GM19455 (cell line): ENCODE results near the gene KIRREL3.

Source experiments
- ATAC-seq: cut with Tn5 transposase; IDR thresholded peaks from one replicate; pipeline ENCODE4 v1.9.1; 2021; ENCODE audit not compliant: unreplicated experiment

KIRREL3 gene

GRCh38 chr11:126459691-126460281 is 540.8 kb downstream of the KIRREL3 start:
- ATAC-seq, result no peak

GRCh38 chr11:126457817-126458216 is 542.8 kb downstream of the KIRREL3 start:
- no peak for ATAC-seq

DNA sequence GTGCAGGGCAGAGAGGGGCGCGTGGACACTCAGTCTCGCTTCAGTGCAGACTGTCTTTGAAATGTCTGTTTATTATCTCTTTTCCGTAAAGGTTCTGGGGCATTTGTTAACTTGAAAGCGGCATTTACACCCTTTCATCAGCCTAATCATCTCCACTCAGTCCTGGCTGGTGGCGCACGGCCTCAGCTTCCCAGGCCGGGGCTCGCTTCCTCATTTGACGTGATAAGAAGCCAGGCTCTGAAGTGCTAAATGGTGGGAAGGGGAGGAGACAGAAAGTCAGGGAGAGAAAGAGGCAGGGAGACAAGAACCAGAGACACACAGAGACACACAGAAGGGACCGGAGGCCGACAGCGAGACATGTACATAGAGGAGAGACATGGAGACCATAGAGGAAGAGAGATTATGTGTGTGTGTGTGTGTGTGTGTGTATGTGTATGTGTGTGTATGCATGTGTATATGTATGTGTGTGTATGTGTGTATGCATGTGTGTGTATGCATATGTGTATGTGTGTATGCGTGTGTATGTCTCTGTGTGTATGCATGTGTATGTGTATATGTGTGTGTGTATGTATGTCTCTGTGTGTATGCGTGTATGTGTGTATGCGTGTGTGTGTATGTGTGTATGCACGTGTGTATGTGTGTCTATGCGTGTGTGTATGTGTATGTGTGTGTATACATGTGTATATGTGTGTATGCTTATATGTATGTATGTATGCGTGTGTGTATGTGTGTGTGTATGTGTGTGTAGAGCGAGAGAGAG is 543.6 kb downstream of the KIRREL3 start:
- ATAC-seq, result no peak

GRCh38 chr11:126456089-126456488 is 544.5 kb downstream of the KIRREL3 start:
- no peak for ATAC-seq

GRCh38 chr11:126452241-126453101 is 548.1 kb downstream of the KIRREL3 start:
- no peak for ATAC-seq

DNA sequence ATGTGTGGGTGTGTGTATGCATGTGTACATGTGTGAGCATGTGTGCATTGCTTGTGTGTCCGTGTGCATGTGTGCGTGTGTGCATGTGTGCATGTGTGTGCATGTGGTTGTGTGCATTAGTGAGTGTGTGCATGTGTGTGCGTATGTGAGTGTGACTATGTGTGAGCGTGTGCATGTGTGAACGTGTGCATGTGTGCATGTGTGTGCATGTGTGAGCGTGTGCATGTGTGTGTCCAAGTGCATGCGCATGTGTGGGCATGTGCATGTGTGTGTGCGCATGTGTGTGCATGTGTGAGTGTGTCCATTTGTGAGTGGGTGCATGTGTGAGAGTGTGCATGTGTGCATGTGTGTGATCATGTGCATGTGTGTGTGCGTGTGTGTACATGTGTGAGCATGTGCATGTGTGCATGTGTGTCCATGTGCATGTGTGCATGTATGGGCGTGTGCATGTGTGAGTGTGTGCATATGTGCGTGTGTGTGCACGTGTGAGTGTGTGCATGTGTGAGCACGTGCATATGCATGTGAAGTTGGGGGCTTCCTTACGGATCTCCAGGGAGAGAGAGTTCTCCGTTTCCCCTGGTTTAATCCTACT is 549.3 kb downstream of the KIRREL3 start:
- ATAC-seq, result no peak

- ATAC-seq, result no peak
These were observed 549.8 kb downstream of the KIRREL3 start for GRCh38 chr11:126450806-126451205.

DNA sequence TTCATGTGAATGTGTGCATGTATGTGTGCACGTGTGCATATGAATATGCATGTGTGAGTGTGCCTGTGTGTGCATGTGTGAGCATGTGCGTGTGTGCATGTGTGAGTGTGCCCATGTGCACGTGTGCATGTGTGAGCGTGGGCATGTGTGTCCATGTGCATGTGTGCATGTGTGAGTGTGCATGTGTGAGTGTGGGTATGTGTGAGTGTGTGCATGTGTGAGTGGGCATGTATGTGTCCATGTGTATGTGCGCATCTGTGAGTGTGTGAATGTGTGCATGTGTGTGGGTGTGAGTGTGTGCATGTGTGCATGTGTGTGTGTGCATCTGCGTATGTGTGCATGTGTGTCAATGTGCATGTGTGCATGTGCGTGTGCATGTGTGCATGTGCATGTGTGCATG is 550.4 kb downstream of the KIRREL3 start:
- ATAC-seq, result no peak

DNA sequence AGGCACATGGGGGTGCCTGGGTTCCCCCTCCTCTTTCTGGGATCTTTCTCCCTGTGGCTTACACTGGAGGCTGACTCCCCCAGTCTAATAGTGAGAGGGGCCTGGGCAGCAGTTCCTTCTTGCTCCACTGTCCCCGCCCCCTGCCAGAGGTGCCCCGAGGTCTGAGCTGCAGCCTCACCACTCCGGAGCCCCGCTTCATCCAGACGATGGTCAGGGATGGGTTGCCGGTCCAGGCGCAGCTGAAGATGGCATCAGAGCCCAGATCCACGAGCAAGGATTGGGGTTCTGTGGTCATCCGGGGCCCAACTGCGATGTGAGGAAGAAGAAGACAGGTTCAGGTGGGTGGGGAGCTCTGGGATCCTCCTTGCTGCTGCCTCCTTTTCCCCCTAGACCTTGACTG is 554.0 kb downstream of the KIRREL3 start:
- ATAC-seq, result no peak

DNA sequence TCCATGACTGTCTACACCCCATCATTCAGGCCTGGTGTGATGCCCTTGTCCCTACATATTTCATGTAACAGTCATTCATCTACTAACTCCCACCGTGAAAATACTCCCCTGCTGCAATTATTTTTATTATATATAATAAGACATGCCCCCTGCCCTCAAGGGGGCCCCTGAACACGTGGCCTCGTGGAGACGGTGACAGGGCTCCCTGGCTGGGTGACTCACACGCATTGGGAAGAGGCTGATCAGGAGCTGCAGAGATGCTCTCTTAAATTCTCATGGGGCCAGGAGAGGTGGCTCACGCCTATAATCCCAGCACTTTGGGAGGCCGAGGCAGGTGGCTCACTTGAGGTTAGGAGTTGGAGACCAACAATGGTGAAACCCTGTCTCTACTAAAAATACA is 556.5 kb downstream of the KIRREL3 start:
- ATAC-seq, result no peak

DNA sequence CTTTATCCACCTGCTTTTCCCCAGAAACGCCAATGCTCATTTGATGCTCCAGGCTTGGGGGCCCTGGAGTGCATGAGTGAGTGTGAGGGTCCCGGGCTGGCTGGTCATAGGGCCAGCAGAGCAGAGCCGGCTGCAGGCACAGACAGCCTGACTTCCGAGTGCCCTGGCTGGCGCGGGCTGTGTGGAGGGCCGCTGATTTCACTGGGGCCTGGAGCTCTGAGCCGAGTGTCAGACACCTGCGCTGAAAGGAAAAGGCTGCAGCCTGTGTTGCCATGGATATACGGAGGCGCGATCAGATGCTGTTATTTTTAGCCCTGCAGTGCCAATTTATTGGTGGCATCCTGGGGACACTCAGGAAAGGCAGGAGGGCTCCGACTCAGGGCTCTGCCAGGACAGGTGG is 557.5 kb downstream of the KIRREL3 start:
- no peak for ATAC-seq

DNA sequence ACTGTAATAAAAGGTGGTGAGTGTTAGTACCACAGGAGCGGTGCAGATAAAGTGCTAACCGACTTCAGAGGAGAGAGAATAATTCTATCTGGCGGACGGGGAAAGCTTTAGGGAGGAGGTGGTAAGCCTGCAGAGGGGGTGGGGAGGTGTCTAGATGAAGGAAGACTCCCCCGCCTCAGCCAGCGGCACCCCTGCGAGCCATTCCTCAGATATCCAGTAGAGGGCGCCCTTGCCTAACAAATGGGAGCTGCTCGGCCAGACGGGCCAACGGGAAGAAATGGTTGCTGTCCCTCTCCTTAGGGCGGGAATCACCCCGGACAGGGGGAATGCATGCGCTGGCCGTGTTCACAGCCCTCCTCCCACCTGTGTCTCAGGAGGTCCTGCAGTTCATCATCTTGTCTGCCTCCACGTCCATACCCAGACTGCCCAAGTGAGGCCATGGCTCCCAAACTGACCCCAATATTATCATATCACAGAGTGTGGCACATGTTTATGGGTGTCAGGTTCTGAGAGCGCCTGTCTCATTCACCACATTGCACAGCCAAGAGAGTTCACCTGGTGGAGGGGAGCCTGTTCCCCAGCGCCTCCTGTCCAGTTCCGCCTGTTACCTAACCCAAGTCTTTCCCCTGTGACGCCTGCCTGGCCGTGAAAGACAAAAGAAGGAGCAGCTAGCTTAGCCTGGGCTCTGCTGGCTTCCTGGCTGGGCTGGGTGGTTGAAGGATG is 559.6 kb downstream of the KIRREL3 start:
- peak; percentile 65 for ATAC-seq

DNA sequence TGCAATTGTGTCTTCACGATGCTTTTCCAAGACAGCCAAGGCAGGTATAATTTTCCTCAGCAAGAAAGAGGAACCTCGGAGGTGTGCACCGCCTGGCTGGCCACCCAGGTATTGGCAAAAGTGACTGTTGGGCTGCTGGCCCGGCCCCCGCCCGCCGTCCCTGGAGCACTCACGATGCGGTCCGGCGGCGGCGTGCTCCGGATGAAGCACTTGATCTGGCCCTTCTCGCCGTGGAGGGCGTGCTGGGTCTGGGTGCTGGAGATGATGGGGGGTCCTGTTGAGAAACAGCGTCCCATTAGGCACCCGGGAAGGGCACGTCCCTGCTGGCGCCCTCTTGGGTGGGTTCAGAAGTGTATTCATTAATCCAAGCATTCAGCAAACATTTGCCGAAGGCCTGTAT is 560.3 kb downstream of the KIRREL3 start:
- no peak for ATAC-seq

DNA sequence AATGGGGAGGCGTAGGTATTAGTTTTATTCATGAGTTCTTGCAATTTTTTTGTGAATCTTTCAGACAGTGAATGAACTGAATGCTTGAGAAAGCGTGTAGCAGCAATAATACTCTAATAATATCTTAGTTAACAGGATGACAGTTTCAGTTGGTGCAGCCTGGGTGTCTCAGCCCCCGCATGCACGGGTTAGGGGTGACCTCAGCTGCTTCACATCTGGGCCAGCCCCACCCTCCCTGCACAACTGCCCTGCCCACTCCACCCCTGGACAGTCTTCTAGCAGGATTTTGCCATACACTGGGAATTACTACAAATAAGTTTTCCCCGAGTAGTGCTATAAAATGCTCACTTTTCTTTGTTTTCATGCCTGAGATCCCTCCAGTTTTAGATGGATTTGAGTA is 561.9 kb downstream of the KIRREL3 start:
- no peak for ATAC-seq

DNA sequence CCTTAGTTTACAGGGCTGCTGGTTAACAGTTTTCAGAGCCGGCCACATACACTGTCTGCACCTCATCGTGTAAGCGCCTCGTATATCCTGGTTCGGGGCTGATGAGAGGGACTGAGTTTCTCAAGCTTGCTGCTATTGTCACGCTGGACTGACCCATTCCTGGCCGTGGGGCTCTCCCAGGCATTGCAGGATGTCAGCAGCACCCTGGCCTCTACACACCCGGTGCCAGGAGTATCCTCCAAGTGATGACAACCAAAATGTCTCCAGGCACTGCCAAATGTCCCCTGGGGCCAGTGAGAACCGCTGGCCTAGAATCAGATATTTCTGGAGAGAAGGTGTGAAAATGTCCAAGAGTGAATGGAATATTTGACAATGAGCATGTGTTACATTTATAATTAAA is 562.3 kb downstream of the KIRREL3 start:
- no peak for ATAC-seq

DNA sequence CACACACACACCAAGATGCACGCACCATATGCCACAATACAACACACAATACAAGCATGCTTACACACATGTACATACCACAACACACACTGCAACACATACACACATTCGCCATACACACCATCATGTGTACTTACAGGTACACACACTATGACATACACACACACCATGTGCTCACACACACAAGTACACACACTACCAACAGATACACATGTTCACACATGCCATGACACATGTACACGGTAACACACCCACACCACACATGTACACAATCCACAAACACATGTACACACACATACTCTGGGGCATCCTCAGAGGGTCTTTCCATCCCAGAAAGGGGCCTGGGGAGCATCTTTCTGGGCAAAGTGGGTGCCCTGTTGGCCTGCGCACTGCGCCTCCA is 562.8 kb downstream of the KIRREL3 start:
- ATAC-seq, result no peak

- ATAC-seq, result no peak
These were observed 564.3 kb downstream of the KIRREL3 start for GRCh38 chr11:126436209-126436755.

GRCh38 chr11:126434950-126435335 is 565.6 kb downstream of the KIRREL3 start:
- ATAC-seq, result no peak

GRCh38 chr11:126433989-126434949 is 566.3 kb downstream of the KIRREL3 start:
- ATAC-seq, result no peak
